DMS79 (cell line): ENCODE data around the gene TMEM181.
"Not testable (repeated sequence)": the region's sequence is repeated elsewhere in the genome, so short reads cannot be mapped to it uniquely, and the experiment has no call there.

Experiments
- DNase-seq: peaks from one replicate; lab custom pipeline; 2025; lab: John Stamatoyannopoulos, UW

The TMEM181 gene

GRCh38 chr6:158559895-158560835 lies at the start of gene TMEM181:
Gene TMEM181, plus strand, starts transcription at chr6:158560091. Its CDS starts 134 bp downstream, at chr6:158560225.
- peak; percentile 46 for DNase-seq

DNA sequence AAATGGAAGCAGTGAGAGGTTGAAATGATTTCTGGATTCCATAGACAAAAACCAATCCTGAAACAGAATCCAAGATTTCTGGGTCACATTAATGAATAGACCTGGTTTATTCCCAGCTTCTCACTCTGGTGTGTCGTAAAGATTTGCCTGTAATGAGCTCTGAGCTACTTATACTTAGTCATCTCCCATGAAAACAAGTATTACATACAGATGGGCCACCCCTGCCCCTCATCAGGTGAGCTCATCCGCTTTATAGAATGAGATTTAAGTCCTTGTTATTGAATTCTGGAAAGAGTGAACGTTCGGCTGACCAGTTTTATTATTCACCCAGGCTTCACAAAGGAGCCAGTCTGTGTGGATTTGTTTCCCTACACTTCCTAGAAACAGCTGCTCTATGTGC lies 47.1 kb upstream of the TMEM181 start:
- no peak for DNase-seq

DNA sequence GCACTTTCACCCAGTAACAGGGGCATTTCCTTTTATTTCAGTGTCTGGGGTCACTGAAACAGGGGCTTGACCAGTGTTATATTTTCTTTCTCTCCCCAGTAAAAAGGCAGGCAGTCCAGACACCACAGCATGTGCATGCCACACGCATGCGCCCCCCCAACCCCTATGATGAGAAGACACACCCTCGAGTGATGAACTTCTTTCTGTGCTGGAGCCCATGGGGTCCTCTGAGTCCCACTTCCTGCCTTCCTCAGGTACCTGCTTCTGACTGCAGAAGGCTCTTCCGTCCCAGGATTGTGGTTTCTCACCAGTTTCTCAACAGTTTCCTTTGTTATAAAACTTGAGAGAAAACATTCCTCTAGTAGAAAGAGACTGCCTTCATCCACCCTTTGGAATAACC lies 45.7 kb upstream of the TMEM181 start:
- no peak for DNase-seq

- DNase-seq: no peak
Measured at GRCh38 chr6:158514991-158515390, 44.9 kb upstream of the TMEM181 start.

DNA sequence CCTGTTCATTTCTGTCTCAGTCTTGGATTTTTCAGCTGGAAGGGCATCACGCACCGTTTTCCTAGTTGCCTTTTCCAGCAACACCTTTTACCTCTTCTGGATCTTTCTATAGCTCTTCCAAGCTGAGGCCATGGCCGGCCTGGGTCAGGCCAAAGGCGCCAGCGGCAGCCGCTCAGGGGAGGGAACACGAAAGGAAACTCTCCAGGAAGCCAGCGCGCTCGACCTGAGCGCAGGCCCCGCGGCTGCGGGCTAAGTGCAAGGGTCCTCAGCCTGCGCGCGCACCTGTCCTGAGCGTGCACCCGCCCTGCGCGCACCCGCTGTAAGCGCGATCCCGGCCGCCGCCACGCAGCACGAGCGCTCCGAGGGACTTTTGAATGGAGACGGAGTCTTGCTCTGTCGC lies 43.8 kb upstream of the TMEM181 start:
- no peak for DNase-seq

GRCh38 chr6:158517038-158517437 lies 42.9 kb upstream of the TMEM181 start:
- DNase-seq: no peak

GRCh38 chr6:158517581-158517980 lies 42.3 kb upstream of the TMEM181 start:
- no peak for DNase-seq

DNA sequence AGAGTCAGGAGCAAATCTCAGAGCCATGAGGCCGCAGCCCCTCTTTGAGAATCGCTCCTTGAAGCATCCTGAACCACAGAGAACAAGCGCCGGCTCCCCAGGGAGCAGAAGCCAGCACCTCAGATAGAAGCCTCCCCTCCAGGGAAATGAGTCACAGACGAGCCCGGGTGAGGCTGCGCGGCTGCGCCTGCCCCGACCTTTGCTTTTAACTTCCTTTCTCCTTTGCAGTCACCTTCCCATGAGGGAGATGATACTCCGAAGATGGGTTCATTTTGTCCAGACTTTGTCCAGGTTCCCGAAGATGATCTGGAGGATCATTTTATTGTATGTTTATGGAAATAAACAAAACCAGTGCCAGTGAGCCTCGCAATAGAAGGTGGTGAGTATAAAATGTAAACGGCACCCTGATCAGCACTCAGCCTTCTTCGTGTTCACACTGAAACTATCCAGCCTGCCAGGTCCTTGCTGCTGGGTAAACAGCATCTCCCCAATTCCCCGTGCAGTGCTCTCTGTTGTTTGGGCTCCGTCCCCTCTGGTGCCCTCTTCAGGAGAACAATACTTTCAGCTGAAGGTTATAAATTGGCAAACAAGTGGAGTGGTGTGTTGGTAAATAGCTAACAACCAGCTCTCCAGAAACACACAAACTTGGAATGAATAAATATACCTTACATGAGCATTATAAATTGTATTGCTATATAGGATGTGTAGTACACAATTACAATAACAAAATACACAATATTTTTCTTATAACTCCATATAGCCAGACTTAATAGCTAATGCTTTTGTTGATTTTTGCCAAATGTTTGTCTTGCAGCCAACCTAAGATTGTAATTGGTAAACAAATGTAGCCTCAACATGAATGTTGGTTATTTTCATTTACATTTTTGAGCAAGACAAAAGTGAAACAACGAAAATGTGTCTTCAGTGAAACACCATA lies 41.4 kb upstream of the TMEM181 start:
- DNase-seq: peak; percentile 88

- no peak for DNase-seq
Measured at GRCh38 chr6:158519300-158519699, 40.6 kb upstream of the TMEM181 start.

DNA sequence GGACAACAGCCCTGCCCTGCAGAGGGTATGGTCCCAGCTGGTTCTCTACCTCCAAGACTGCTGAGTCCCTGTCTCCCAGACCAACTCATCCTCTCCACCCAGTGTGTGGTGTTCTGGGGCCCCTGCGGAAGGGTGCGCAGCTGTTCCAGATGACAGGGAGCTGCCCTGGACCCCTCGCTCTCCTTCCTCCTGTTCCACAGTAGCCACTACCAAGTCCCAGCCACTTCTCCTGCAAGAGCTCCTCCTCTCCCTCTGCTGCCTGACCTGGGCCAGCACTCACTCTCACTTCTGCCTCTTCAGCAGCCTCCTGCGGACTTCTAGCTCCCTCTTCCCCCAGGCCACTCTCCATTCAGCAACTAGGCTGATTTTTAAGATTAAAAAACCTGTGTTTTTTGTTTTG lies 40.1 kb upstream of the TMEM181 start:
- DNase-seq: no peak

- DNase-seq: not testable (repeated sequence)
Measured at GRCh38 chr6:158520975-158521374, 38.9 kb upstream of the TMEM181 start.

DNA sequence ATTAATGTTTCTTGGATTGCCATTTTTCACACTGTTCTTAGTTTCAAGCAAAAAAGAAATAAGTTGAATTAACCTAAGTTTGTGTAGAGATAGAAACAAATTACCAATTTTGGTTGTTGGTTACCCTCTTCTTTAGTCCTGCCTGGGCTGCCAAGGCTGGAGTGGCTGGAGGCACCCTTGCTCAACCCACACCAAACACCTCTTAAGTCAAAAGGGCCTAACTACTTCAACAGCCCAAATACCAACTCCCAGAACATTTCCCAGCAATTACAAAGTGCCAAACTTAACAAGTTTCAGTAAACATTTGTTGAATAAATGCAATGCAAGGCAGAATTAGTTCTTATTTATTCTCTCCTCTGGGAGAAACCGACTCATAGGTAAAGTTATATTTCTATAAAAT lies 38.1 kb upstream of the TMEM181 start:
- no peak for DNase-seq

GRCh38 chr6:158522616-158523015 lies 37.3 kb upstream of the TMEM181 start:
- DNase-seq: no peak

- no peak for DNase-seq
Measured at GRCh38 chr6:158524311-158524710, 35.6 kb upstream of the TMEM181 start.

DNA sequence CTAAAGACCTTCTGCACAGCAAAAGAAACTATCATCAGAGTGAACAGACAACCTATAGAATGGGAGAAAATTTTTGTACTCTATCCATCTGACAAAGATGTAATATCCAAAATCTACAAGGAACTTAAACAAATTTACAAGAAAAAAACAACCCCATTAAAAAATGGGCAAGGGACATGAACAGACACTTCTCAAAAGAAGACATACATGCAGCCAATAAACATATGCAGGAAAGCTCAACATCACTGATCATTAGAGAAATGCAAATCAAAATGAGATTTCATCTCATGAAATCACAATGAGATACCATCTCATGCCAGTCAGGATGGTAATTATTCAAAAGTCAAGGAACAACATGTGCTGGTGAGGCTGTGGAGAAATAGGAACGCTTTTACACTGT lies 32.0 kb upstream of the TMEM181 start:
- not testable (repeated sequence) for DNase-seq

DNA sequence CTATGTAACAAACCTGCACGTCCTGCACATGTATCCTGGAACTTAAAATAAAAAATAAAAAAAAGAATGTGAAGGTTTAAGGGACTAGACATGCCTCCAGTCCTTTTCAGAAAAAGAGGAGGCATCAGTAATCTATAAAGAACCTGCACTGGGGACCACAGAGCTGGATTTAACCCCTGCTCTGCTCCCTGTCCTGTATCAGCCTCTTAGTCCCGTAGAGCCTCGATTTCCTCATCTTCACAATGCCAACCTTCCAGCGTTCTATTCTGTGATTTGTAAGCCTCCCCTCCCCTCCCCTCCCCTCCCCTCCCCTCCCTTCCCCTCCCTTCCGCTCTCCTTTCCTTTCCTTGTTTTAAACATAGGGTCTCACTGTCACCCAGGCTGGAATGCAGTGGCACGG lies 31.1 kb upstream of the TMEM181 start:
- DNase-seq: no peak

DNA sequence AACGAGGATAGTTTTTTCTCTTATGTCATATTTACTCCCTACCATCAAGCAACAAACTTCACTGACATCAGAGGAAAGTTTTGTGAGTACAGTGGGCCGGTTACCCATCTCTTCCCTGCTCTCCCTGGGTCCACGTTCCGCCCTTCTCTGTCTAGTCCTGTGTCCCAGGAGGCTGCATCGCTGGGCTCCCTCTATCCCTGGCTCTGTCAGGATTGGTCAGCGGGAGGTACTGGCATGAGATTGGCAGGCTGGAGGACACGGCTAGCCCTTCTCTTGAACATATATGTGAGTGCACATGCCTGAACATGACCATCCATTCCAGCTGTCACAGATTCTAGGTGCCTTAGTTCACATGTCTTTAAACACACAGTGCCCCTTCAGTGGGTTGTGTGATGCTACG lies 30.3 kb upstream of the TMEM181 start:
- no peak for DNase-seq

DNA sequence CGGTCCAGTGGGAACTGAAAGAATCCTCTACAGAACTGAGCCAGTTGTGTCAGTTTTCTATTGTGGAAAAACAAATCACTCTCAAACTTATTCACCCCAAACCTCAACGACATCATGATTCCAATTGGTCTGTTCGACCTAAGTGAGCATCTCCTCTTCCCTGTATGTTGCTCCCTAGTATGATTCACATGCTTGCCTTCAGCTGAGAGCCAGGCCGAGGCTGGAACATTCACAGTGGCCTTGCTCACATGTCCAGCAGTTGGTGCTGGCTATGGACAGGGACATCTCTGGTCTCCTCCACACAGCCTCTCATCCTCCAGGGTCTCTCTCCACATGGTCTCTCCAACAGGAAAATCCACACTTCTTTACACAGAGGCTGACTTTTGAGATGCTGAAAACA lies 28.3 kb upstream of the TMEM181 start:
- DNase-seq: no peak

GRCh38 chr6:158531970-158532369 lies 27.9 kb upstream of the TMEM181 start:
- no peak for DNase-seq

DNA sequence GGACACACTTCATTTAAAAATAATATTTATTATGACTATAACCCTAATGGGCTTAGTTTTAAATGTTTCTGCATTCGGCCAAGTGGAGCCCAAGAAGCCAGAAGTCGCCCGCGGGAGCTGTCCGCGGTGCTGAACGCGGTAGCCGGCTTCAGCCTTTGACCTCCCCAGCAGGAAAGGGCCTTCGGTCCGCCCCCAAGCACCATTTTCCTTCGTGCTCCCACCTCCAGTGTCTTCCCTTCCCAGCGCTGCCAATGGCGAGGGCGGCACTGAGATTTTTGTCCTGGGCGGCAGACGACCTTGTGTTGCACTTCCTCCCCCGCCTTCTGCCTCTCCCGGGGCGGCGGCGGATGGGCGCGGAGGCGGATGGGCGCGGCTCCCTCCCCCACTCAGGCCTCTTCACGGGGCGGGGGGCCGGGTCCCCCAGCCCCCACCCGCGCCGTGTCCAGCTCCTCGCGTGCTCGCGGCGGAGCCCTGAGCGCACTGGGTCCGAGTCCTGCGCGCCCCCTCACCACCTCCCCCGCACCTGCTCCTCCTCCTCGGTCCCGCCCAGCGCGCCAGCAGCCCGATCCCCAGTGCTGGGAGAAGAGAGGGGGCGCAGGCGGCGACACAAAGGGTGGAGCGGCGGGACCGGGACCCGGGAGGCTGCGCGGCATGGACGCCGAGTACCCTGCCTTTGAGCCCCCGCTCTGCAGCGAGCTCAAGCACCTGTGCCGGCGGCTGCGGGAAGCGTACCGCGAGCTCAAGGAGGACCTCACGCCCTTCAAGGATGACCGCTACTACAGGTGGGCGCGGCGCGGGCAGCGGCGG lies 23.6 kb upstream of the TMEM181 start:
- peak; percentile 65 for DNase-seq

DNA sequence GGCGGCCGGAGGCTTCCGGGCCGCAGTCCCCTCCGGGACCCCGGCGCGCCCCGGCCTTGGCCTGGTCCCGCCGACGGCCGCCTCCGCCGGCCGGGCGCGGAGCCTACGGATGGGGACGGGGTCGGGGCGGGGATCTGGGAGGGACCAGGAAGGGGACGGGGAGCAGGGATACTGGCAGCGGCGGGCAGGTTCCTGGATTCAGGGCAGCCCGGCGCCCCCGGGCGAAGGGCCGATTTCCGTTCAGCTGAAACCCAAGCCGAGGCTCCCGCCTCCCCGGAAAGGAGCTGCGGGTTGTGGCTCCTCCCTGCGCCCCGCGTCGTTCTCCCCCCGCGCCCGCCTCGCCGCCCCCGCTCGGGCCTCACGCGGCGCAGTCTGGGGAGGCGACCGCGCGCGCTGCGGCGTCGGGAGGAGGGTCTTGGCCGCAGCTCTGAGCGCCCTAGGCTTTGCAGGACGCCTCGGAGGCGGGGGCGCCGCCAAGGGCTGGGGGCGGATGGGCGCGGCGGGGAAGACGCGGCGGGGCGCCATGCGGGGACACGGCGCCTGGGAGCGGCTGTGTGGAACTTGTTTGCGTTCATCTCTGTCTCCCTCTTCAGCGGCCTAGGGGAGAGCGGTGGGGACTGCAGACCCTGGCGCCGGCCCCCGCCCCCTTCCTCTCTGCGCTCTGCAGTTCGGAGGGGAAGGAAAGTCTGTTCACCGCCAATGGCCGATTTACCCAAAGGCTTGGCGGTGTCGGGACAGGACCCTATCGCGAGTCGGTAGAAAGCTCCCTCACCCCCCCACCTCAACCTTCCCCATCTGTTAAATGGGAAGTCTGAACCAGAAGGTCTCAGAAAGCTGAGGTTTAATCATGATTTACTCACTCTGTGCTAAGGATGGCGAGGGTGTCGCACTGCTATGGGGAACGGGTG lies 22.7 kb upstream of the TMEM181 start:
- DNase-seq: no peak
